Mesenchymal stem cell (in vitro differentiated cells and primary cell): ENCODE results near the gene ALOX5AP.
A peak's percentile ranks its signal among the peaks of the same experiment; 100 is the strongest.

Experiments
- DNase-seq: peaks from one replicate; pipeline ENCODE4 v3.0.0-alpha.2; 2013
- H2AFZ ChIP-seq: one replicate; pipeline ENCODE4 v1.6.1; 2013; ENCODE audit warnings: low read depth, mild to moderate bottlenecking, control low read depth, inconsistent platforms, low read length, moderate library complexity
- H2AK5ac ChIP-seq: 2 replicates; pipeline ENCODE4 v1.6.1; 2013; ENCODE audit warnings: low read length, moderate library complexity, mild to moderate bottlenecking, inconsistent platforms; ENCODE audit not compliant: severe bottlenecking
- H2BK120ac ChIP-seq: one replicate; pipeline ENCODE4 v1.6.1; 2013; ENCODE audit warnings: low read depth, mild to moderate bottlenecking, inconsistent platforms, low read length, moderate library complexity
- H2BK12ac ChIP-seq, 2 experiments: one replicate each; pipeline ENCODE4 v1.6.1; 2013; ENCODE audit warnings: inconsistent platforms in 2 of 2, low read length in 2 of 2, mild to moderate bottlenecking in 2 of 2, moderate library complexity in 2 of 2, control low read depth in 1 of 2
- H2BK15ac ChIP-seq: one replicate; pipeline ENCODE4 v1.6.1; 2013; ENCODE audit warnings: mild to moderate bottlenecking, low read depth, inconsistent platforms; ENCODE audit not compliant: poor library complexity, severe bottlenecking
- H2BK5ac ChIP-seq: 2 replicates; pipeline ENCODE4 v1.6.1; 2013; ENCODE audit warnings: low read depth, mild to moderate bottlenecking, low read length, control low read depth, inconsistent platforms; ENCODE audit not compliant: poor library complexity, severe bottlenecking
- H3K14ac ChIP-seq, 2 experiments: one replicate each; pipeline ENCODE4 v1.6.1; 2013; ENCODE audit warnings: inconsistent platforms in 2 of 2, low read length in 2 of 2, control low read depth in 1 of 2, mild to moderate bottlenecking in 1 of 2, moderate library complexity in 1 of 2
- H3K18ac ChIP-seq, 2 experiments: one replicate each; pipeline ENCODE4 v1.6.1; 2013; ENCODE audit warnings: inconsistent platforms in 2 of 2, low read length in 2 of 2, control low read depth in 1 of 2, low read depth in 1 of 2, mild to moderate bottlenecking in 1 of 2
- H3K23ac ChIP-seq, 2 experiments: one replicate each; pipeline ENCODE4 v1.6.1; 2013; ENCODE audit warnings: inconsistent platforms in 2 of 2, low read length in 2 of 2, mild to moderate bottlenecking in 2 of 2, moderate library complexity in 2 of 2, control low read depth in 1 of 2
- H3K27ac ChIP-seq: 2 replicates; pipeline ENCODE4 v1.5.1; 2013; ENCODE audit warnings: mild to moderate bottlenecking, moderate library complexity, low read length, control low read depth, inconsistent platforms; ENCODE audit not compliant: poor library complexity, severe bottlenecking
- H3K27me3 ChIP-seq, 2 experiments: 2 replicates each; pipeline versions ENCODE4 v1.6.1 to v1.7.0; 2013; ENCODE audit warnings: low read length in 2 of 2, mild to moderate bottlenecking in 2 of 2, moderate library complexity in 2 of 2, control low read depth in 1 of 2, inconsistent platforms in 1 of 2; ENCODE audit not compliant: control insufficient read depth in 1 of 2, insufficient read depth in 1 of 2
- H3K36me3 ChIP-seq, 2 experiments: 2 replicates each; pipeline versions ENCODE4 v1.6.1 to v1.7.0; 2013; ENCODE audit warnings: low read length in 2 of 2, control low read depth in 1 of 2, inconsistent platforms in 1 of 2, low read depth in 1 of 2, mild to moderate bottlenecking in 1 of 2; ENCODE audit not compliant: insufficient read depth in 2 of 2, control insufficient read depth in 1 of 2
- H3K4ac ChIP-seq, 2 experiments: one replicate each; pipeline ENCODE4 v1.6.1; 2013; ENCODE audit warnings: inconsistent platforms in 2 of 2, low read length in 2 of 2, mild to moderate bottlenecking in 2 of 2, moderate library complexity in 2 of 2, control low read depth in 1 of 2, low read depth in 1 of 2
- H3K4me1 ChIP-seq: 2 replicates; pipeline ENCODE4 v1.6.1; 2013; ENCODE audit warnings: low read depth, low read length, control low read depth; ENCODE audit not compliant: control insufficient read depth, insufficient read depth
- H3K4me2 ChIP-seq: 2 replicates; pipeline ENCODE4 v1.6.1; 2013; ENCODE audit warnings: low read length, mild to moderate bottlenecking, inconsistent platforms; ENCODE audit not compliant: poor library complexity, severe bottlenecking
- H3K4me3 ChIP-seq, 2 experiments: 2 replicates each; pipeline versions ENCODE4 v1.5.1 to v1.7.0; 2013; ENCODE audit warnings: low read length in 2 of 2, mild to moderate bottlenecking in 2 of 2, control low read depth in 1 of 2, low read depth in 1 of 2; ENCODE audit not compliant: insufficient read depth in 1 of 2
- H3K79me1 ChIP-seq: replicated peaks from 2 replicates; pipeline ENCODE4 v1.6.1; 2013; ENCODE audit warnings: mild to moderate bottlenecking, control low read depth, low read length, inconsistent platforms; ENCODE audit not compliant: poor library complexity, severe bottlenecking
- H3K9ac ChIP-seq: 2 replicates; pipeline ENCODE4 v1.7.0; 2013; ENCODE audit warnings: mild to moderate bottlenecking, low read length, moderate library complexity
- H3K9me3 ChIP-seq: 2 replicates; pipeline ENCODE4 v1.7.0; 2013; ENCODE audit warnings: mild to moderate bottlenecking, low read length; ENCODE audit not compliant: control insufficient read depth
- H4K8ac ChIP-seq: one replicate; pipeline ENCODE4 v1.6.1; 2013; ENCODE audit warnings: inconsistent platforms, mild to moderate bottlenecking, low read length, moderate library complexity
- H4K91ac ChIP-seq: one replicate; pipeline ENCODE4 v1.6.1; 2013; ENCODE audit warnings: mild to moderate bottlenecking, low read length, inconsistent platforms
- WGBS: methylation state at CpG from one replicate; pipeline ENCODE4 v1.1.7; 2013; ENCODE audit warnings: mixed read lengths; 5-methylcytosine and 5-hydroxymethylcytosine counted together

ALOX5AP gene

DNA sequence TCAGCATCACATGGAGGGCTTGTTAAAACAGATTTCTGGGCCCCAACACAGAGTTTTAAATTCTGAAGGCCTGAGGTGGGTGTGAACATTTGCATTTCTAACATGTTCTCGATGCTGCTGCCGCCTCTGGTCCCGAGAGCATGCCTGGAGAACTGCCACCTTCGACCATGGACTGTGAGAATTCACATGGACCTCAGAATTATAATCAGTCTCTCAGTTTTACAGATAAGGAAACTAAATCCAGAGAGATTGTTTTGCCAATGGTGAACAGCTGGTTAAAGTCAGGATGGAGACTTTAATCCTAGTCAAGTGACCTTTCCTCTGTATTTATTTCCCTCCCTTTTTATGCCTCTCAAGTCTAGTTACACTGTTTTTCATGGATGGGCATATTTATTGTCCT, 14.7 kb downstream of the ALOX5AP start:
- no peak for DNase-seq
- Histone ChIP-seq H3K18ac (no peak overlapping the region), H3K9ac (no peak overlapping the region), H3K23ac (no peak overlapping the region), H3K4me3 (no peak overlapping the region), H4K91ac (no peak overlapping the region), H3K36me3 (no peaks in the 10 kb centered on the region), H3K4ac (no peak overlapping the region), H2BK5ac (no peak overlapping the region), H2BK120ac (no peak overlapping the region), H2AK5ac (no peak overlapping the region), H3K14ac (no peak overlapping the region), H2BK12ac (no peak overlapping the region), H2BK15ac (no peak overlapping the region), H2AFZ (no peak overlapping the region), H4K8ac (no peak overlapping the region), H3K4me1 (peaks cover 18% of the 10 kb centered on the region), H3K9me3 (peaks cover 3% of the 10 kb centered on the region), H3K4me2 (no peak overlapping the region), H3K79me1 (no peaks in the 10 kb centered on the region), H3K27ac (no peak overlapping the region), H3K27me3 (peaks cover 0 to 59% of the 10 kb centered on the region in 2 experiments)
- WGBS: 100% methylated on average over 4 of the region's 4 CpGs

DNA sequence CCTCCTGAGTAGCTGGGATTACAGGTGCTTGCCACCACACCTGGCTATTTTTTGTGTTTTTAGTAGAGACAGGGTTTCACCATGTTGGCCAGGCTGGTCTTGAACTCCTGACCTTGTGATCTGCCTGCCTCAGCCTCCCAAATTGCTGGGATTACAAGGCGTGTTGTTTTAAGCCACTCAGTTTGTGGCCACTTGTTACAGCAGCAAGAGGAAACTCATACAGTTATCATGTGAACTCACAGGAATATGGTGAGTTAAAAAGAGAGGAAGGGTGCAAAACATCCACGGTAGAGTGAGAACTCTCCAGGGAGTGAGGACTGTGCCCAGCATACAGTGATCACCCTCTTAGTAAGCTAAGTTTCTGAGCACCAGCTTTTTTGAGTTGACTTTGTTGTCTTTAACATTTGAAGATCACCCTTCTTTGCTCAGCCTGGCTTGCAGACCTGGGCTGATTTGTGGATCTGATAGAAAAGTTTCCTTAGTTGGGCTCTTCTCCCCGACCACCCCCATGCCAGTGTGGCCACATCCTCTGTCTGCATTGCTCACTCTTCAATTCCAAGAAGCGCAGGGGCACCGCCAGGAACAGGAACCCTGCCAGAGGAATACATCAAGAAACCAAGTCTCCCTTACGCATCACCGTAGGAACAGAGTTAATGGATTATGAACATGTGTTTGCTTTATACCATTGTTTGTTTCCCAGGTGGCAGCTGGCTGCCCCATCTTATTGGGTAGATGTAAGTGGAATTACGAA, 16.0 kb downstream of the ALOX5AP start:
- Histone ChIP-seq H2BK5ac (no peak overlapping the region), H2BK120ac (no peak overlapping the region), H4K8ac (no peak overlapping the region), H3K18ac (peak overlapping the region in 1 of 2 experiments; percentile 18), H3K27me3 (peaks cover 0 to 60% of the 10 kb centered on the region in 2 experiments), H3K4me3 (no peak overlapping the region), H2BK12ac (peak overlapping the region in 1 of 2 experiments; percentile 28), H3K27ac (no peak overlapping the region), H2AFZ (no peak overlapping the region), H2BK15ac (no peak overlapping the region), H3K23ac (no peak overlapping the region), H3K14ac (no peak overlapping the region), H3K9ac (no peak overlapping the region), H3K4me1 (peaks cover 10% of the 10 kb centered on the region), H3K4me2 (no peak overlapping the region), H3K4ac (no peak overlapping the region), H2AK5ac (no peak overlapping the region), H3K79me1 (no peaks in the 10 kb centered on the region), H3K36me3 (no peaks in the 10 kb centered on the region), H3K9me3 (peaks cover 3% of the 10 kb centered on the region), H4K91ac (no peak overlapping the region)
- DNase-seq: no peak
- 91% methylated on average over 8 of the region's 8 CpGs for WGBS

GRCh38 chr13:30752201-30752797, 17.0 kb downstream of the ALOX5AP start:
- Histone ChIP-seq H4K8ac (peak overlapping the region; percentile 19), H3K9me3 (peaks cover 3% of the 10 kb centered on the region), H3K4me3 (no peak overlapping the region), H3K14ac (no peak overlapping the region), H3K4me1 (peaks cover 6% of the 10 kb centered on the region), H3K79me1 (no peaks in the 10 kb centered on the region), H2BK5ac (no peak overlapping the region), H3K18ac (peak overlapping the region in 1 of 2 experiments; percentile 82), H2AK5ac (no peak overlapping the region), H3K36me3 (no peaks in the 10 kb centered on the region), H4K91ac (no peak overlapping the region), H3K23ac (no peak overlapping the region), H2AFZ (no peak overlapping the region), H3K9ac (no peak overlapping the region), H3K27me3 (peaks cover 0 to 64% of the 10 kb centered on the region in 2 experiments), H3K4me2 (no peak overlapping the region), H3K27ac (no peak overlapping the region), H2BK120ac (no peak overlapping the region), H3K4ac (no peak overlapping the region), H2BK15ac (peak overlapping the region; percentile 4), H2BK12ac (peak overlapping the region in 1 of 2 experiments; percentile 90)
- WGBS: 66% methylated on average over 11 of the region's 11 CpGs
- DNase-seq: peak; percentile 68

GRCh38 chr13:30753030-30753616, 17.8 kb downstream of the ALOX5AP start:
- no peak overlapping the region for H3K4me3 ChIP-seq
- no peak overlapping the region for H2BK5ac ChIP-seq
- H3K4ac ChIP-seq: peak overlapping the region in 1 of 2 experiments; percentile 17
- H2AK5ac ChIP-seq: no peak overlapping the region
- no peak overlapping the region for H2AFZ ChIP-seq
- WGBS: 98% methylated on average over 6 of the region's 8 CpGs
- no peak for DNase-seq
- H3K27ac ChIP-seq: no peak overlapping the region
- H3K18ac ChIP-seq: no peak overlapping the region
- H2BK120ac ChIP-seq: no peak overlapping the region
- peaks cover 6% of the 10 kb centered on the region for H3K4me1 ChIP-seq
- no peak overlapping the region for H2BK15ac ChIP-seq
- H3K36me3 ChIP-seq: no peaks in the 10 kb centered on the region
- H3K9ac ChIP-seq: no peak overlapping the region
- no peaks in the 10 kb centered on the region for H3K79me1 ChIP-seq
- no peak overlapping the region for H3K14ac ChIP-seq
- no peak overlapping the region for H4K91ac ChIP-seq
- H3K9me3 ChIP-seq: peaks cover 3% of the 10 kb centered on the region
- H3K4me2 ChIP-seq: no peak overlapping the region
- H3K23ac ChIP-seq: no peak overlapping the region
- peaks cover 0 to 73% of the 10 kb centered on the region in 2 experiments for H3K27me3 ChIP-seq
- no peak overlapping the region for H4K8ac ChIP-seq
- H2BK12ac ChIP-seq: peak overlapping the region in 1 of 2 experiments; percentile 92
